Mucosa of descending colon (tissue), 3 donors: Measurements from ENCODE around the gene CYP4A11. TPM values are rescaled to one million over a fixed set of nuclear protein-coding genes. Genes with fewer than 3 reads are reported as not detected.
"Not testable (repeated sequence)": the region's sequence is repeated elsewhere in the genome, so short reads cannot be mapped to it uniquely, and the experiment has no call there.

ENCODE experiments used
- ATAC-seq: fragments of 200-7000 bp; cut with Tn5 transposase; one replicate; pipeline ENCODE4 v1.9.1; 2020; ENCODE audit warnings: mild to moderate bottlenecking, moderate library complexity
- DNase-seq, 3 donors: peaks; one replicate each; pipeline ENCODE4 v3.0.0-alpha.2; 2020
- H3K36me3 ChIP-seq: fragments of 200-600 bp; one replicate; pipeline ENCODE4 v1.8.0; 2021; ENCODE audit warnings: low read depth, mild to moderate bottlenecking
- H3K4me1 ChIP-seq: fragments of 200-600 bp; one replicate; pipeline ENCODE4 v1.8.0; 2021; ENCODE audit warnings: low read depth, mild to moderate bottlenecking
- H3K4me3 ChIP-seq: fragments of 200-600 bp; one replicate; pipeline ENCODE4 v1.8.0; 2021; ENCODE audit warnings: mild to moderate bottlenecking
- H3K9me3 ChIP-seq: fragments of 200-600 bp; one replicate; pipeline ENCODE4 v1.8.0; 2021; ENCODE audit warnings: mild to moderate bottlenecking
- CTCF ChIP-seq: fragments of 200-600 bp; IDR thresholded peaks from one replicate; pipeline ENCODE4 v1.8.0; 2022; ENCODE audit warnings: antibody characterized with exemption, mild to moderate bottlenecking
- intact Hi-C, 2 donors: fragments of 100-400 bp; cut with DNase I in 1 of 2; cut with micrococcal nuclease in 1 of 2; formaldehyde crosslinking; loops; one replicate each; pipeline versions ENCODE4 v1.11.0 to v1.11.1; 2022; cut with DNase I, micrococcal nuclease
- total RNA-seq, 3 donors: library from RNA; stranded (reverse); fragmentation: NEBNext Ultra II Directional in 2 of 3; extraction: Animal tissue kit (Norgen Biotek cat#: 25700) in 2 of 3; gene quantifications; one replicate each; pipeline versions ENCODE4 v1.2.1 to v1.2.4, GENCODE V29; 2021 to 2023
- donor health status: DM: no; HTN: no; CAD: no; lungs with moderate emphysema.
- donor health status: DM: no; HTN: no; CAD: no.
- donor health status: DM: no; HTN: yes; CAD: no.

CYP4A11 gene
- total RNA-seq, 3 donors from 2014 or later = not detected

- no peak for TF ChIP-seq CTCF
- DNase-seq (no peak), ATAC-seq (no peak)
- Histone ChIP-seq H3K4me3 (no peak overlapping the region), H3K4me1 (no peaks in the 10 kb centered on the region), H3K9me3 (no peaks in the 10 kb centered on the region), H3K36me3 (no peaks in the 10 kb centered on the region)
- intact Hi-C loops = no loop called here
Measured at GRCh38 chr1:46927249-46927835, 13.9 kb downstream of the CYP4A11 start.

- Histone ChIP-seq H3K4me1 (no peaks in the 10 kb centered on the region), H3K36me3 (no peaks in the 10 kb centered on the region), H3K4me3 (no peak overlapping the region), H3K9me3 (peaks cover 12% of the 10 kb centered on the region)
- ATAC-seq = no peak
- DNase-seq = no peak
- intact Hi-C loops = no loop called here
- TF ChIP-seq CTCF = no peak
Measured at GRCh38 chr1:46910790-46911189, 30.5 kb downstream of the CYP4A11 start.

GRCh38 chr1:46903481-46903880 is 37.8 kb downstream of the CYP4A11 start:
- intact Hi-C loops = no loop called here
- ATAC-seq = no peak
- Histone ChIP-seq H3K36me3 (no peaks in the 10 kb centered on the region), H3K4me1 (no peaks in the 10 kb centered on the region), H3K4me3 (no peak overlapping the region), H3K9me3 (peaks cover 7% of the 10 kb centered on the region)
- DNase-seq = no peak
- no peak for TF ChIP-seq CTCF

- Histone ChIP-seq H3K9me3 (no peaks in the 10 kb centered on the region), H3K4me3 (no peak overlapping the region), H3K36me3 (no peaks in the 10 kb centered on the region), H3K4me1 (no peaks in the 10 kb centered on the region)
- intact Hi-C loops = no loop called here
- no peak for DNase-seq
- ATAC-seq = no peak
- no peak for TF ChIP-seq CTCF
Measured at GRCh38 chr1:46900401-46900800, 40.9 kb downstream of the CYP4A11 start.

- H3K9me3 ChIP-seq, H3K36me3 ChIP-seq, H3K4me1 ChIP-seq, intact Hi-C loops, H3K4me3 ChIP-seq, ATAC-seq, DNase-seq: not testable (repeated sequence)
Measured at GRCh38 chr1:46881656-46882055, 59.6 kb downstream of the CYP4A11 start.

Other genes starting within 250 kb of the CYP4A11 start
- gene EFCAB14, start 222.4 kb downstream of the CYP4A11 start, total RNA-seq = 100 to 1,000 TPM; 115 to 137 (median 122) TPM
- gene CYP4B1, start 142.4 kb downstream of the CYP4A11 start, total RNA-seq = 10 to 100 TPM in 1 of 3 donors, 1 to 10 TPM in 1, under 1 TPM in 1; 0.98 to 11.0 (median 5.5) TPM
- 1 to 10 TPM in 2 of 3 donors, under 1 TPM in 1; 0.75 to 3.0 (median 1.2) TPM for gene CYP4X1, start 82.2 kb upstream of the CYP4A11 start, total RNA-seq
- gene CYP4Z1, start 125.8 kb upstream of the CYP4A11 start, total RNA-seq = under 1 TPM in 2 of 3 donors, not detected in 1; 0.19 to 0.55 TPM
- not detected for gene CYP4A22, start 196.0 kb upstream of the CYP4A11 start, total RNA-seq
- 100 to 1,000 TPM in 1 of 3 donors, 10 to 100 TPM in 2; 40.9 to 173 (median 64.4) TPM for gene PDZK1IP1, start 248.6 kb upstream of the CYP4A11 start, total RNA-seq